ENCODE results near the gene CYP3A5. TPM values are rescaled to one million over a fixed set of nuclear protein-coding genes. Genes with fewer than 3 reads are reported as not detected.
A peak's percentile ranks its signal among the peaks of the same experiment; 100 is the strongest.

Gene CYP3A5
- total and polyA plus RNA-seq, 2 of the 13 experiments (the other 11 are each of a cell fraction or from before 2014, with no cell fraction given): 5.7 to 9.3 TPM

DNA sequence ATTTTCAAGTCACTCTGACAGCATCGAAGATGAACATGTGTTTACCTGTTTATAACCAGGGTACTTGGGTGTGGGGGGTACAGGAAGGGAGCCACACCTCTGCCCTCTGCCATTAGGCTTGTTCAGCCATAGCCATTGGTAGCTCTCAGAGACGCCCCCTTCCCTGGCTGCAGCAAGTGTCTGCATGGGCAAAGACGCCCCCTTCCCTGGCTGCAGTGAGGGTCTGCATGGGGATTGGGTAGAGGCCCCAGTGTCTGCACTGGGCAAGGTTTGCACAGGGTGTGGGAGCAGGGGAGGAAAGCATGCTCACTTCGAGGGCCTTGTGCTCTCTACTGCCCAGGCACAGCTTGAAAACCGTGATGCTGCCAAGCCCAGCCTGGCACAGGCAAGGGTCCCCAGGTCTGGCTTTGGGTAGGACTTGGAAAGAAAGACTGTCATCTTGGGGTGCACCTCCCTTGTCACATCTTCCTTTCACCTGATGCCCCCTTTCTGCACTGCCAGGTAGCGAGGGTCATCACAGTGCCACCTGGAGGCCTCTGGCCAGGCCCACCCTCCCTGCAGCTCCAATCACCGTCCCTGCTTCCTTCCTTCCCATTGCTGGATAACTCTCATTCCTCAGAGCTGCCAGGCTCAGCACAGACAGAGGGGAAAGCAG is 78.0 kb downstream of the CYP3A5 start (continued):
- TF ChIP-seq SRY (CRISPR knock-in tag; IDR thresholded peaks at IDR 0.05): no peak
- no peak for TF ChIP-seq GZF1 (CRISPR knock-in tag; IDR thresholded peaks at IDR 0.05)
- TF ChIP-seq ZNF362 (CRISPR knock-in tag; IDR thresholded peaks at IDR 0.05; ENCODE audit: borderline replicate concordance): no peak
- no peak for TF ChIP-seq THAP11 (CRISPR knock-in tag; IDR thresholded peaks at IDR 0.05)
- TF ChIP-seq TEAD3 (CRISPR knock-in tag; optimal IDR thresholded peaks at IDR 0.05; ENCODE audit: borderline replicate concordance): peak; percentile 29
- TF ChIP-seq ZNF879 (CRISPR knock-in tag; IDR thresholded peaks at IDR 0.05): no peak
- no peak for TF ChIP-seq ZNF256 (CRISPR knock-in tag; conservative IDR thresholded peaks at IDR 0.05)
- TF ChIP-seq, protein P1, sequence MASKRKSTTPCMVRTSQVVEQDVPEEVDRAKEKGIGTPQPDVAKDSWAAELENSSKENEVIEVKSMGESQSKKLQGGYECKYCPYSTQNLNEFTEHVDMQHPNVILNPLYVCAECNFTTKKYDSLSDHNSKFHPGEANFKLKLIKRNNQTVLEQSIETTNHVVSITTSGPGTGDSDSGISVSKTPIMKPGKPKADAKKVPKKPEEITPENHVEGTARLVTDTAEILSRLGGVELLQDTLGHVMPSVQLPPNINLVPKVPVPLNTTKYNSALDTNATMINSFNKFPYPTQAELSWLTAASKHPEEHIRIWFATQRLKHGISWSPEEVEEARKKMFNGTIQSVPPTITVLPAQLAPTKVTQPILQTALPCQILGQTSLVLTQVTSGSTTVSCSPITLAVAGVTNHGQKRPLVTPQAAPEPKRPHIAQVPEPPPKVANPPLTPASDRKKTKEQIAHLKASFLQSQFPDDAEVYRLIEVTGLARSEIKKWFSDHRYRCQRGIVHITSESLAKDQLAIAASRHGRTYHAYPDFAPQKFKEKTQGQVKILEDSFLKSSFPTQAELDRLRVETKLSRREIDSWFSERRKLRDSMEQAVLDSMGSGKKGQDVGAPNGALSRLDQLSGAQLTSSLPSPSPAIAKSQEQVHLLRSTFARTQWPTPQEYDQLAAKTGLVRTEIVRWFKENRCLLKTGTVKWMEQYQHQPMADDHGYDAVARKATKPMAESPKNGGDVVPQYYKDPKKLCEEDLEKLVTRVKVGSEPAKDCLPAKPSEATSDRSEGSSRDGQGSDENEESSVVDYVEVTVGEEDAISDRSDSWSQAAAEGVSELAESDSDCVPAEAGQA (IDR thresholded peaks at IDR 0.05; ENCODE audit: low read depth): no peak
- TF ChIP-seq, protein P1 (CRISPR knock-in tag; IDR thresholded peaks at IDR 0.05; ENCODE audit: borderline replicate concordance): no peak
- no peak for TF ChIP-seq ZFP37 (CRISPR knock-in tag; IDR thresholded peaks at IDR 0.05; ENCODE audit: borderline replicate concordance)
- TF ChIP-seq, protein P2, sequence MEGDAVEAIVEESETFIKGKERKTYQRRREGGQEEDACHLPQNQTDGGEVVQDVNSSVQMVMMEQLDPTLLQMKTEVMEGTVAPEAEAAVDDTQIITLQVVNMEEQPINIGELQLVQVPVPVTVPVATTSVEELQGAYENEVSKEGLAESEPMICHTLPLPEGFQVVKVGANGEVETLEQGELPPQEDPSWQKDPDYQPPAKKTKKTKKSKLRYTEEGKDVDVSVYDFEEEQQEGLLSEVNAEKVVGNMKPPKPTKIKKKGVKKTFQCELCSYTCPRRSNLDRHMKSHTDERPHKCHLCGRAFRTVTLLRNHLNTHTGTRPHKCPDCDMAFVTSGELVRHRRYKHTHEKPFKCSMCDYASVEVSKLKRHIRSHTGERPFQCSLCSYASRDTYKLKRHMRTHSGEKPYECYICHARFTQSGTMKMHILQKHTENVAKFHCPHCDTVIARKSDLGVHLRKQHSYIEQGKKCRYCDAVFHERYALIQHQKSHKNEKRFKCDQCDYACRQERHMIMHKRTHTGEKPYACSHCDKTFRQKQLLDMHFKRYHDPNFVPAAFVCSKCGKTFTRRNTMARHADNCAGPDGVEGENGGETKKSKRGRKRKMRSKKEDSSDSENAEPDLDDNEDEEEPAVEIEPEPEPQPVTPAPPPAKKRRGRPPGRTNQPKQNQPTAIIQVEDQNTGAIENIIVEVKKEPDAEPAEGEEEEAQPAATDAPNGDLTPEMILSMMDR (CRISPR knock-in tag; IDR thresholded peaks at IDR 0.05): peak; percentile 66
- no peak for TF ChIP-seq ZNF572 (CRISPR knock-in tag; IDR thresholded peaks at IDR 0.05)
- TF ChIP-seq, protein P3, sequence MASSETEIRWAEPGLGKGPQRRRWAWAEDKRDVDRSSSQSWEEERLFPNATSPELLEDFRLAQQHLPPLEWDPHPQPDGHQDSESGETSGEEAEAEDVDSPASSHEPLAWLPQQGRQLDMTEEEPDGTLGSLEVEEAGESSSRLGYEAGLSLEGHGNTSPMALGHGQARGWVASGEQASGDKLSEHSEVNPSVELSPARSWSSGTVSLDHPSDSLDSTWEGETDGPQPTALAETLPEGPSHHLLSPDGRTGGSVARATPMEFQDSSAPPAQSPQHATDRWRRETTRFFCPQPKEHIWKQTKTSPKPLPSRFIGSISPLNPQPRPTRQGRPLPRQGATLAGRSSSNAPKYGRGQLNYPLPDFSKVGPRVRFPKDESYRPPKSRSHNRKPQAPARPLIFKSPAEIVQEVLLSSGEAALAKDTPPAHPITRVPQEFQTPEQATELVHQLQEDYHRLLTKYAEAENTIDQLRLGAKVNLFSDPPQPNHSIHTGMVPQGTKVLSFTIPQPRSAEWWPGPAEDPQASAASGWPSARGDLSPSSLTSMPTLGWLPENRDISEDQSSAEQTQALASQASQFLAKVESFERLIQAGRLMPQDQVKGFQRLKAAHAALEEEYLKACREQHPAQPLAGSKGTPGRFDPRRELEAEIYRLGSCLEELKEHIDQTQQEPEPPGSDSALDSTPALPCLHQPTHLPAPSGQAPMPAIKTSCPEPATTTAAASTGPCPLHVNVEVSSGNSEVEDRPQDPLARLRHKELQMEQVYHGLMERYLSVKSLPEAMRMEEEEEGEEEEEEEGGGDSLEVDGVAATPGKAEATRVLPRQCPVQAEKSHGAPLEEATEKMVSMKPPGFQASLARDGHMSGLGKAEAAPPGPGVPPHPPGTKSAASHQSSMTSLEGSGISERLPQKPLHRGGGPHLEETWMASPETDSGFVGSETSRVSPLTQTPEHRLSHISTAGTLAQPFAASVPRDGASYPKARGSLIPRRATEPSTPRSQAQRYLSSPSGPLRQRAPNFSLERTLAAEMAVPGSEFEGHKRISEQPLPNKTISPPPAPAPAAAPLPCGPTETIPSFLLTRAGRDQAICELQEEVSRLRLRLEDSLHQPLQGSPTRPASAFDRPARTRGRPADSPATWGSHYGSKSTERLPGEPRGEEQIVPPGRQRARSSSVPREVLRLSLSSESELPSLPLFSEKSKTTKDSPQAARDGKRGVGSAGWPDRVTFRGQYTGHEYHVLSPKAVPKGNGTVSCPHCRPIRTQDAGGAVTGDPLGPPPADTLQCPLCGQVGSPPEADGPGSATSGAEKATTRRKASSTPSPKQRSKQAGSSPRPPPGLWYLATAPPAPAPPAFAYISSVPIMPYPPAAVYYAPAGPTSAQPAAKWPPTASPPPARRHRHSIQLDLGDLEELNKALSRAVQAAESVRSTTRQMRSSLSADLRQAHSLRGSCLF (CRISPR knock-in tag; IDR thresholded peaks at IDR 0.05; ENCODE audit: borderline replicate concordance): no peak

All from HepG2 (cell line).